ENCODE data around the gene TMEM135. TPM values are rescaled to one million over a fixed set of nuclear protein-coding genes. Genes with fewer than 3 reads are reported as not detected.
A peak's percentile ranks its signal among the peaks of the same experiment; 100 is the strongest.

Gene TMEM135
- total and polyA plus RNA-seq, 2 experiments from 2014 or later, result 11.0 to 11.9 TPM

DNA sequence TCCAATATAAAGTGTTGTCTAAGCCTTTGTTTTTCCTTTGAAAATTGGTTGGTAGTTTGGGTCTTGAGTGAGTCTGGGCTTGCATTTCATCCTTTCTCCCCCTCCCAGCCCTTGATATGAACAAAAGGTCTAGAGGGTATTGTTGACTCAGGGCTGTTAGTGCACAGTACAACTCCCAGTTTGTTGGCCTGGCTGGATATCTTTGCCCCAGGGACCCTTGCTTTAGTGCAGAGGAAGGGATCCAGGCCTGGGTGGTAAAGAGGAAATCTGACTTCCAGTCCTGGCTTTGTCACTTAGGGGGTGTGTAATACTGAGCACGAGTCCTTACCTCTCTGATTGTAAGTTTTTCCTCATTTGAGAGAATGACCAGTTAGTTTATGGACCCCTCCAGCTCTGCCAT lies 330.4 kb downstream of the TMEM135 start:
- 45 to 54% methylated on average over 1 of the region's 1 CpG for WGBS, 2 experiments (ENCODE audit: low coverage in 1 of 2, low lambda C conversion rate in 2 of 2, missing lambda C conversion rate in 2 of 2)
- no peak overlapping the region for H3K4me3 ChIP-seq
- in situ Hi-C loops (cut with MboI), result no loop called here
- H4K20me1 ChIP-seq (ENCODE audit: insufficient read depth), result no peaks in the 10 kb centered on the region
- no peaks in the 10 kb centered on the region for H3K9me3 ChIP-seq (ENCODE audit: low read depth)
- TF ChIP-seq EZH2phosphoT487 (IDR thresholded peaks at IDR 0.05; ENCODE audit: insufficient read depth, low read depth) (no peak), EZH2 (IDR thresholded peaks at IDR 0.05; ENCODE audit: insufficient read depth, poor library complexity, severe bottlenecking) (no peak)
- H3K36me3 ChIP-seq (ENCODE audit: low read depth), result no peaks in the 10 kb centered on the region
- H3K79me2 ChIP-seq (ENCODE audit: insufficient read depth), result no peaks in the 10 kb centered on the region
- H3K9me2 ChIP-seq (ENCODE audit: insufficient read depth), result no peaks in the 10 kb centered on the region
- no peak overlapping the region for H3K27ac ChIP-seq
- peaks cover 13% of the 10 kb centered on the region; the same call in 1 of the 2 replicates for H3F3A ChIP-seq (ENCODE audit: insufficient read depth)
- H2AFZ ChIP-seq, result no peak overlapping the region
- no peaks in the 10 kb centered on the region for H3K27me3 ChIP-seq (replicated peaks; ENCODE audit: insufficient read depth)
- H3K4me2 ChIP-seq (ENCODE audit: unreplicated experiment), result no peak overlapping the region
- DNase-seq, result no peak
- H3K9ac ChIP-seq, result no peak overlapping the region
- H3K4me1 ChIP-seq (ENCODE audit: insufficient read depth), result peaks cover 13% of the 10 kb centered on the region

GRCh38 chr11:87368858-87369480 lies 331.2 kb downstream of the TMEM135 start:
- H3K36me3 ChIP-seq (ENCODE audit: low read depth), result no peaks in the 10 kb centered on the region
- H3K4me1 ChIP-seq (ENCODE audit: insufficient read depth), result peaks cover 16% of the 10 kb centered on the region
- no peak overlapping the region for H3K27ac ChIP-seq
- peaks cover 13% of the 10 kb centered on the region; the same call in 1 of the 2 replicates for H3F3A ChIP-seq (ENCODE audit: insufficient read depth)
- no peak overlapping the region for H2AFZ ChIP-seq
- H3K9ac ChIP-seq, result no peak overlapping the region
- peak; percentile 16 for DNase-seq
- TF ChIP-seq EZH2 (IDR thresholded peaks at IDR 0.05; ENCODE audit: insufficient read depth, poor library complexity, severe bottlenecking) (no peak), EZH2phosphoT487 (IDR thresholded peaks at IDR 0.05; ENCODE audit: insufficient read depth, low read depth) (no peak)
- H3K4me2 ChIP-seq (ENCODE audit: unreplicated experiment), result no peak overlapping the region
- H4K20me1 ChIP-seq (ENCODE audit: insufficient read depth), result no peaks in the 10 kb centered on the region
- no peaks in the 10 kb centered on the region for H3K9me2 ChIP-seq (ENCODE audit: insufficient read depth)
- H3K4me3 ChIP-seq, result no peak overlapping the region
- H3K79me2 ChIP-seq (ENCODE audit: insufficient read depth), result no peaks in the 10 kb centered on the region
- H3K9me3 ChIP-seq (ENCODE audit: low read depth), result no peaks in the 10 kb centered on the region
- in situ Hi-C loops (cut with MboI), result no loop called here
- H3K27me3 ChIP-seq (replicated peaks; ENCODE audit: insufficient read depth), result no peaks in the 10 kb centered on the region
- 69 to 78% methylated on average over 5 of the region's 5 CpGs for WGBS, 2 experiments (ENCODE audit: low coverage in 1 of 2, low lambda C conversion rate in 2 of 2, missing lambda C conversion rate in 2 of 2)

DNA sequence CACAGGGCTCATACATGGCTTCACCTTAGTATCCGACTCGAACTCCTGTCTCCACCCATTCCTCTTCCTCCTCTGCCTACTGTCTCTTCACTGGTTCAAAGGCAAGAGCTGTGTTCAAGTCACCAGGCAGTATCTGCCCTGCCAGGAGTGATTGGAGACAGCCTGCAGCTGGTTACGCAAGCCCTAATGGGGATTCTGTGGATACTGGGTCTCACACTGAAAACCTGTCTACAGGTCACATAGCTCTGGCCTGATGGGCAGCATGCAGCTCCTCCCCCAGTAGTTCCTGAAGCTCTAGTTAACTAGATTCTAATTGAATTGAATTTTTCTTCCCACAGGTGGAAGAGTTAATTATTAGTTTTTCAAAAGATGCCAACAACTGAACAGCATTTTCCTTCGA lies 332.2 kb downstream of the TMEM135 start:
- no peaks in the 10 kb centered on the region for H3K9me3 ChIP-seq (ENCODE audit: low read depth)
- H3K79me2 ChIP-seq (ENCODE audit: insufficient read depth), result no peaks in the 10 kb centered on the region
- no peaks in the 10 kb centered on the region for H3K9me2 ChIP-seq (ENCODE audit: insufficient read depth)
- no peak overlapping the region for H2AFZ ChIP-seq
- TF ChIP-seq EZH2 (IDR thresholded peaks at IDR 0.05; ENCODE audit: insufficient read depth, poor library complexity, severe bottlenecking) (no peak), EZH2phosphoT487 (IDR thresholded peaks at IDR 0.05; ENCODE audit: insufficient read depth, low read depth) (no peak)
- in situ Hi-C loops (cut with MboI), result no loop called here
- no peak for DNase-seq
- 72 to 82% methylated on average over 4 of the region's 4 CpGs for WGBS, 2 experiments (ENCODE audit: low coverage in 1 of 2, low lambda C conversion rate in 2 of 2, missing lambda C conversion rate in 2 of 2)
- H4K20me1 ChIP-seq (ENCODE audit: insufficient read depth), result no peaks in the 10 kb centered on the region
- H3K4me2 ChIP-seq (ENCODE audit: unreplicated experiment), result no peak overlapping the region
- peaks cover 13% of the 10 kb centered on the region; the same call in 1 of the 2 replicates for H3F3A ChIP-seq (ENCODE audit: insufficient read depth)
- H3K9ac ChIP-seq, result no peak overlapping the region
- H3K27me3 ChIP-seq (replicated peaks; ENCODE audit: insufficient read depth), result 0 out of 2 replicates have a peak, but pooled peaks cover 3% of the 10 kb centered on the region
- H3K36me3 ChIP-seq (ENCODE audit: low read depth), result no peaks in the 10 kb centered on the region
- peaks cover 16% of the 10 kb centered on the region for H3K4me1 ChIP-seq (ENCODE audit: insufficient read depth)
- H3K4me3 ChIP-seq, result no peak overlapping the region
- H3K27ac ChIP-seq, result no peak overlapping the region

DNA sequence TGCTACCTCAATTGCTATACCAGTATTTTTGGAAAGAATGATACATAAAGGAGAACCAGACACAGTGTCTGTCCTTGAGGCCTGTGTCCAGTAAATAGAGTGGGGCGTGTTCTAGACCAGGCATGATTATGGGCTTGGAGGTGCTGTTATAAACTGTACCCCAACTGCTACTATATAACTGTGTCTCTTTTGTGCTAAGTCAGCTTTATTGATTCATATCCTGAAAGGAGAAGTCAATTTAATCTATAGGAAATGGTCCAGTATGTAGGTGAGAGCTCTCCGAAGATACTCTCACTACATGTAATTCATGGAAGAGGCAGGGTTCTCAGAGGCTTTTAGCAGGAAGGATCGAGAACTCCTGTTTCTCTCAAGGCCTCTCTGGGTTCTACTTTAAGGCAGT lies 334.3 kb downstream of the TMEM135 start:
- TF ChIP-seq EZH2phosphoT487 (IDR thresholded peaks at IDR 0.05; ENCODE audit: insufficient read depth, low read depth) (no peak), EZH2 (IDR thresholded peaks at IDR 0.05; ENCODE audit: insufficient read depth, poor library complexity, severe bottlenecking) (no peak)
- Histone ChIP-seq H3K4me2 (ENCODE audit: unreplicated experiment) (no peak overlapping the region), H3K9me2 (ENCODE audit: insufficient read depth) (no peaks in the 10 kb centered on the region), H3F3A (ENCODE audit: insufficient read depth) (peaks cover 5% of the 10 kb centered on the region; the same call in 1 of the 2 replicates), H3K36me3 (ENCODE audit: low read depth) (no peaks in the 10 kb centered on the region), H3K9ac (no peak overlapping the region), H3K9me3 (ENCODE audit: low read depth) (no peaks in the 10 kb centered on the region), H2AFZ (no peak overlapping the region), H3K27me3 (replicated peaks; ENCODE audit: insufficient read depth) (peaks cover 8% of the 10 kb centered on the region; the same call in 1 of the 2 replicates), H4K20me1 (ENCODE audit: insufficient read depth) (no peaks in the 10 kb centered on the region), H3K27ac (no peak overlapping the region), H3K4me3 (no peak overlapping the region), H3K79me2 (ENCODE audit: insufficient read depth) (no peaks in the 10 kb centered on the region), H3K4me1 (ENCODE audit: insufficient read depth) (peaks cover 9% of the 10 kb centered on the region)
- in situ Hi-C loops (cut with MboI), result no loop called here
- no peak for DNase-seq
- WGBS, 2 experiments (ENCODE audit: low coverage in 1 of 2, low lambda C conversion rate in 2 of 2, missing lambda C conversion rate in 2 of 2), result 79 to 88% methylated on average over 3 of the region's 3 CpGs

Other genes with a start within 250 kb of the TMEM135 start
- 213 and 217 TPM in 2 replicates for gene PRSS23, start 237.4 kb upstream of the TMEM135 start, total RNA-seq (2014; rRNA removed; shearing (Covaris generic))
- gene PRSS23, start 237.4 kb upstream of the TMEM135 start, polyA plus RNA-seq (2016; fragmentation: Nextera tagmentation; extraction: Ambion mirVana), result 376 and 392 TPM in 2 replicates
- gene FZD4, start 82.5 kb upstream of the TMEM135 start, total RNA-seq (2014; rRNA removed; shearing (Covaris generic)), result 19.1 and 21.3 TPM in 2 replicates
- gene FZD4, start 82.5 kb upstream of the TMEM135 start, polyA plus RNA-seq (2016; fragmentation: Nextera tagmentation; extraction: Ambion mirVana), result 7.8 and 8.3 TPM in 2 replicates